Measurements from ENCODE around the gene FOXE1.
A peak's percentile ranks its signal among the peaks of the same experiment; 100 is the strongest.

- TF ChIP-seq PBX3 (IDR thresholded peaks at IDR 0.05; ENCODE audit: insufficient replicate concordance, low read depth, low read length) (no peak), CTCF (IDR thresholded peaks at IDR 0.05 in 2 of 3, conservative IDR thresholded peaks at IDR 0.05 in 1 of 3; ENCODE audit: control insufficient read depth in 2 of 3, extremely low read depth in 1 of 3, insufficient read depth in 1 of 3, low read depth in 3 of 3, low read length in 3 of 3) (0 out of 6 replicates have a peak, but pooled peaks of 1 of the 3 experiments have one; percentile 3), E2F8 (IDR thresholded peaks at IDR 0.05; ENCODE audit: low read depth, partially characterized antibody) (no peak), TBL1XR1 (IDR thresholded peaks at IDR 0.05; ENCODE audit: low read depth, low read length) (no peak), TARDBP (IDR thresholded peaks at IDR 0.05; ENCODE audit: borderline replicate concordance) (no peak), IKZF1 (conservative IDR thresholded peaks at IDR 0.05) (no peak), POLR2AphosphoS5 (IDR thresholded peaks at IDR 0.05; ENCODE audit: low read length) (no peak), ESRRA (IDR thresholded peaks at IDR 0.05; ENCODE audit: low read length) (no peak), ZNF274 (IDR thresholded peaks at IDR 0.05; ENCODE audit: insufficient read depth, insufficient read length) (no peak), NR2C2 (IDR thresholded peaks at IDR 0.05; ENCODE audit: borderline replicate concordance, control insufficient read depth, insufficient read length, low read depth) (no peak), DPF2 (IDR thresholded peaks at IDR 0.05) (no peak), EZH2 (IDR thresholded peaks at IDR 0.05; ENCODE audit: borderline replicate concordance, control insufficient read depth, low read depth, low read length) (0 out of 2 replicates have a peak, but pooled peaks have one; percentile 59)
Measured at GRCh38 chr9:97853844-97854695, 1.0 kb downstream of the FOXE1 start.
